WERI-Rb-1 (cell line): Measurements from ENCODE around the gene SCCPDH.

ENCODE experiments used
- DNase-seq: peaks from one replicate; pipeline ENCODE4 v3.0.0-alpha.2; 2020
- H3K27ac ChIP-seq: fragments of 250-450 bp; sonication (Bioruptor Pico); 2 replicates; pipeline ENCODE4 v1.5.1; 2020; ENCODE audit warnings: mild to moderate bottlenecking, moderate library complexity
- H3K27me3 ChIP-seq: fragments of 250-450 bp; sonication (Bioruptor Pico); 2 replicates; pipeline ENCODE4 v1.5.1; 2021; ENCODE audit warnings: mild to moderate bottlenecking, low read depth, moderate library complexity; ENCODE audit not compliant: insufficient read depth, severe bottlenecking
- H3K36me3 ChIP-seq: fragments of 250-450 bp; sonication (Bioruptor Pico); 2 replicates; pipeline ENCODE4 v1.5.1; 2020; ENCODE audit warnings: mild to moderate bottlenecking, moderate library complexity
- H3K4me3 ChIP-seq: 2 replicates; pipeline ENCODE4 v1.5.1; 2011; ENCODE audit warnings: low read depth, mild to moderate bottlenecking, control low read depth, low read length
- H3K9me3 ChIP-seq: fragments of 250-450 bp; sonication (Bioruptor Pico); 2 replicates; pipeline ENCODE4 v1.5.1; 2021; ENCODE audit warnings: mild to moderate bottlenecking, moderate library complexity; ENCODE audit not compliant: severe bottlenecking
- TF ChIP-seq, protein P1 (sequence below): IDR thresholded peaks from 2 replicates; pipeline ENCODE4 v1.5.1; 2011; ENCODE audit warnings: low read depth, mild to moderate bottlenecking, control low read depth, inconsistent platforms, low read length

SCCPDH gene

GRCh38 chr1:246680696-246681130, 43.5 kb upstream of the SCCPDH start:
- H3K4me3 ChIP-seq, result peak overlapping the region; percentile 38
- peak; percentile 98 for DNase-seq
- TF ChIP-seq, protein P1, sequence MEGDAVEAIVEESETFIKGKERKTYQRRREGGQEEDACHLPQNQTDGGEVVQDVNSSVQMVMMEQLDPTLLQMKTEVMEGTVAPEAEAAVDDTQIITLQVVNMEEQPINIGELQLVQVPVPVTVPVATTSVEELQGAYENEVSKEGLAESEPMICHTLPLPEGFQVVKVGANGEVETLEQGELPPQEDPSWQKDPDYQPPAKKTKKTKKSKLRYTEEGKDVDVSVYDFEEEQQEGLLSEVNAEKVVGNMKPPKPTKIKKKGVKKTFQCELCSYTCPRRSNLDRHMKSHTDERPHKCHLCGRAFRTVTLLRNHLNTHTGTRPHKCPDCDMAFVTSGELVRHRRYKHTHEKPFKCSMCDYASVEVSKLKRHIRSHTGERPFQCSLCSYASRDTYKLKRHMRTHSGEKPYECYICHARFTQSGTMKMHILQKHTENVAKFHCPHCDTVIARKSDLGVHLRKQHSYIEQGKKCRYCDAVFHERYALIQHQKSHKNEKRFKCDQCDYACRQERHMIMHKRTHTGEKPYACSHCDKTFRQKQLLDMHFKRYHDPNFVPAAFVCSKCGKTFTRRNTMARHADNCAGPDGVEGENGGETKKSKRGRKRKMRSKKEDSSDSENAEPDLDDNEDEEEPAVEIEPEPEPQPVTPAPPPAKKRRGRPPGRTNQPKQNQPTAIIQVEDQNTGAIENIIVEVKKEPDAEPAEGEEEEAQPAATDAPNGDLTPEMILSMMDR, result no peak
- H3K36me3 ChIP-seq, result no peaks in the 10 kb centered on the region
- H3K9me3 ChIP-seq, result peaks cover 11% of the 10 kb centered on the region
- no peaks in the 10 kb centered on the region for H3K27me3 ChIP-seq
- peak overlapping the region; percentile 97 for H3K27ac ChIP-seq

GRCh38 chr1:246681900-246682895, 42.0 kb upstream of the SCCPDH start:
- peaks cover 11% of the 10 kb centered on the region for H3K9me3 ChIP-seq
- no peak overlapping the region for H3K4me3 ChIP-seq
- no peaks in the 10 kb centered on the region for H3K36me3 ChIP-seq
- no peaks in the 10 kb centered on the region for H3K27me3 ChIP-seq
- TF ChIP-seq, protein P1, result no peak
- DNase-seq, result peak; percentile 62
- H3K27ac ChIP-seq, result peak overlapping the region; percentile 97

- DNase-seq, result no peak
- peaks cover 11% of the 10 kb centered on the region for H3K9me3 ChIP-seq
- no peaks in the 10 kb centered on the region for H3K36me3 ChIP-seq
- H3K27me3 ChIP-seq, result no peaks in the 10 kb centered on the region
- TF ChIP-seq, protein P1, result no peak
- no peak overlapping the region for H3K4me3 ChIP-seq
- peak overlapping the region; percentile 97; the same call in 1 of the 2 replicates for H3K27ac ChIP-seq
Measured at GRCh38 chr1:246683521-246683920, 40.7 kb upstream of the SCCPDH start.

DNA sequence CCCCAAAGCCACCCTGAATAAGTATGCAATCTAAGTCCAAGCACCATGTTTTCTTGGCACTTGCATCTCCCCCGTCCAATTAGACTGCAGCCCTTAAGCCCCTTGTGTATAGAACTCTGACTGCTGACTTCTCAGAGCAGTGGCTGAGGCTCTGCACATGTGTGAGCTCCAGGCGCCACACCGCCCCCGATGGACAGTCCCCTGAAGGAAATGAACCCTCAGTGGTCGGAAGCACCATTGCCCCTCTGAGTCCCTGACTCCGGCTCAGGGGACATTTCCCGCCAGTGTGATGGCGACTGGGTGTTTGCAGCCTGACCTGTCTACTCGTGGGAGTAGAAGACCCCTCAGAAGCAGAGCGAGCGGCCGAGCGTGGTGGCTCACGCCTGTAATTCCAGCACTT, 37.2 kb upstream of the SCCPDH start:
- no peak overlapping the region for H3K27ac ChIP-seq
- DNase-seq, result peak; percentile 55
- H3K4me3 ChIP-seq, result no peak overlapping the region
- no peaks in the 10 kb centered on the region for H3K36me3 ChIP-seq
- TF ChIP-seq, protein P1, result peak; percentile 45
- H3K9me3 ChIP-seq, result peaks cover 11% of the 10 kb centered on the region
- H3K27me3 ChIP-seq, result no peaks in the 10 kb centered on the region

DNA sequence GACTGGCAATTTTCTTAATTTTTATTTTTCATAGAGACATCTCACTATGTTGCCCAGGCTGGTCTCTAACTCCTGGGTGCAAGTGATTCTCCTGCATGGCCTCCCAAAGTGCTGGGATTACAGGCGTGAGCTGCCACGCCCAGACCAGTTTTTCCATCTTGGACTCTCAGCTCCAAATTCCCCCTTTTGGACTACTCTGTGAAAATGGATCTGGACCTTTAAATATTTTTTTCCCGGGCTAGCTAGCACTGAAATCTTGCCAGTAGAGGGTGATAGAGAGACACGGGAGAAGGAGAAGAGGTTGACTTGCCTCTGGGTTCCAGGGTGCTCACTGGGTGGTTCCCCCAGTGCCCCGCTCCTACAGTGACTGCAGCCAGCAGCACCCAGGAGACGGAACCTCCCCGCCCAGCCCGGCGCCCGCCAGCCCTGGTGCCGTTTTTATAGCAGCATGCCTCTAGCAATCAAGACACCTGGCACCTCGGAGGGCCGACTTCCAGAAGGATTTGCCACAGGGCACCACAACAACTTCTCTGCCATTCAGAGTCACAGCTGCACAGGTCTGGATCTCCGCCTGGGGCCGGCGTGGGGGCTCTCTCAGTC, 34.7 kb upstream of the SCCPDH start:
- TF ChIP-seq, protein P1, result peak; percentile 88
- Histone ChIP-seq H3K9me3 (peaks cover 10% of the 10 kb centered on the region), H3K27me3 (no peaks in the 10 kb centered on the region), H3K4me3 (no peak overlapping the region), H3K27ac (peak overlapping the region; percentile 11; the same call in 1 of the 2 replicates), H3K36me3 (no peaks in the 10 kb centered on the region)
- DNase-seq, result peak; percentile 74
